Stimulated activated CD8-positive, alpha-beta memory T cell treated with anti-CD3 and anti-CD28 coated beads, Interleukin-4, amount 100 ng/mL, for 4 hours (primary cell): ENCODE measurements around the gene CNGA4.

ENCODE experiments used
- DNase-seq, 2 donors: peaks; one replicate each; pipeline ENCODE4 v3.0.0-alpha.2; 2020; ENCODE audit warnings: low read depth in 2 of 2, low spot score in 1 of 2

The CNGA4 gene, protein sequence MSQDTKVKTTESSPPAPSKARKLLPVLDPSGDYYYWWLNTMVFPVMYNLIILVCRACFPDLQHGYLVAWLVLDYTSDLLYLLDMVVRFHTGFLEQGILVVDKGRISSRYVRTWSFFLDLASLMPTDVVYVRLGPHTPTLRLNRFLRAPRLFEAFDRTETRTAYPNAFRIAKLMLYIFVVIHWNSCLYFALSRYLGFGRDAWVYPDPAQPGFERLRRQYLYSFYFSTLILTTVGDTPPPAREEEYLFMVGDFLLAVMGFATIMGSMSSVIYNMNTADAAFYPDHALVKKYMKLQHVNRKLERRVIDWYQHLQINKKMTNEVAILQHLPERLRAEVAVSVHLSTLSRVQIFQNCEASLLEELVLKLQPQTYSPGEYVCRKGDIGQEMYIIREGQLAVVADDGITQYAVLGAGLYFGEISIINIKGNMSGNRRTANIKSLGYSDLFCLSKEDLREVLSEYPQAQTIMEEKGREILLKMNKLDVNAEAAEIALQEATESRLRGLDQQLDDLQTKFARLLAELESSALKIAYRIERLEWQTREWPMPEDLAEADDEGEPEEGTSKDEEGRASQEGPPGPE

GRCh38 chr11:6238902-6239301, at the start of gene CNGA4:
Gene CNGA4 (plus strand): TSS chr11:6239089. CDS start chr11:6239207, 118 bp downstream.
- DNase-seq, result no peak

GRCh38 chr11:6191742-6192141, 47.1 kb upstream of the CNGA4 start:
- DNase-seq, result no peak

- no peak for DNase-seq
Measured at GRCh38 chr11:6194065-6194581, 44.8 kb upstream of the CNGA4 start.

DNA sequence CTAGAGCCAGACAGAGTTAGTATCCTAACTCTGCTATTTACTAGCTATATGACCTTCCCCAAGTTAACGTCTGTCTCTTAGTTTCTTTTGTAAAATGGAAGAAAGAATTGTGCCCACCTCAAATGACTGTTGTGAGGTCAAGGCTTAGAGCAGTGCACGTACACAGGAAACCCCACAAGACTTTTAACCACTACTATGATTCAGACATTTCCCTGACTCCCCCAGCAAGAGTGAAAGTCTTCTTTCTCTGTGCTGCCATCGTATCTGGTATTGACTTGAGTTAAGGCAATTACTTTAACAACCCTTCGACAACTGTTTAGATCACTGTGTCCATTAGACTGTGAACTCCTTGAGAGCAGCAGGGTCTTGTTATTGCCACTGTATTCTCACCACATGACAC, 42.5 kb upstream of the CNGA4 start:
- no peak for DNase-seq

DNA sequence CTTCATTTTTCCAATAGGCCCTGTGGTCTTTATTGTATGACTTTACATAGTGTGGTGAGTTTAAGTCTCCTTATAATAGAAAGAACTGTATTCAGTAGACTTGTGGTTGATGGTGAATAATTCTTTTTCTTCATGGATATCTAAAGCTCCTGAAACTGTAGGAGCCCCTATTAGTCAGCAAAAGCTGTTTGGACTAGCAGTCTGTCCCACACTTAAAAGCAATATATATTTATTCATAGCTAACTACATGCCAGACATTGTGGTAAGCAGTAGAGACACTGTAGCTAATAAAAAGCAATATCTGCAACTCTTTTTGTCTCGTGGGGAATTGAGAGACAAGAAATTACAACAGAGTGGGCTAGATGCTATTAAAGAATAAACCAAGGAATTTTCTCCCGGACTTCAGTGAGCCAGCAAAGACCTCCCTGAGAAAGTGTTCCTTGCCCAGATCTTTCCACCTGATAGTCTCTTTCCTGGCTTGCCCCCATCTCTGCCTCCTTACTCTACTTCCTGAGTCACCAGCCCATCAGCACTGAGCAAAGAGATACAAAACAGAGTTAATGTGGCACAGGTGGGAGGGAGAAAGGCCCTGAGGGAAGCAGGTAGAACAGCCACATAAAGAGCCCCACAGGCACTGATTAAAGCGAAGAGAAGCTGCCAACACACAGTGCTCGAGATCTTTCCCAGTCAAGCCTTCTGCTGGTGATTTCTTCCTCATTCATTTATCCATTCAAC, 41.3 kb upstream of the CNGA4 start:
- DNase-seq, result no peak

DNA sequence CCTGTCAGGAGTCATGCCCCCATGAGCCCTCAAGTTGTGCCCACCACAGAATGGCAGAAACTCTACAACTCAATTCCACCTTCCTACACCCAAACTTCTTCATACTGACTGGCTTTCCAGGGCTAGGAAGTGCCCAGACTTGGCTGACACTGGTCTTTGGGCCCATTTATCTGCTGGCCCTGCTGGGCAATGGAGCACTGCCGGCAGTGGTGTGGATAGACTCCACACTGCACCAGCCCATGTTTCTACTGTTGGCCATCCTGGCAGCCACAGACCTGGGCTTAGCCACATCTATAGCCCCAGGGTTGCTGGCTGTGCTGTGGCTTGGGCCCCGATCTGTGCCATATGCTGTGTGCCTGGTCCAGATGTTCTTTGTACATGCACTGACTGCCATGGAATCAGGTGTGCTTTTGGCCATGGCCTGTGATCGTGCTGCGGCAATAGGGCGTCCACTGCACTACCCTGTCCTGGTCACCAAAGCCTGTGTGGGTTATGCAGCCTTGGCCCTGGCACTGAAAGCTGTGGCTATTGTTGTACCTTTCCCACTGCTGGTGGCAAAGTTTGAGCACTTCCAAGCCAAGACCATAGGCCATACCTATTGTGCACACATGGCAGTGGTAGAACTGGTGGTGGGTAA, 39.6 kb upstream of the CNGA4 start, which contains the start of gene OR52W1:
Gene OR52W1 (plus strand): TSS at position 51 of the 637 bp plus-strand sequence. CDS start 0 bp downstream, at position 51.
- no peak for DNase-seq

DNA sequence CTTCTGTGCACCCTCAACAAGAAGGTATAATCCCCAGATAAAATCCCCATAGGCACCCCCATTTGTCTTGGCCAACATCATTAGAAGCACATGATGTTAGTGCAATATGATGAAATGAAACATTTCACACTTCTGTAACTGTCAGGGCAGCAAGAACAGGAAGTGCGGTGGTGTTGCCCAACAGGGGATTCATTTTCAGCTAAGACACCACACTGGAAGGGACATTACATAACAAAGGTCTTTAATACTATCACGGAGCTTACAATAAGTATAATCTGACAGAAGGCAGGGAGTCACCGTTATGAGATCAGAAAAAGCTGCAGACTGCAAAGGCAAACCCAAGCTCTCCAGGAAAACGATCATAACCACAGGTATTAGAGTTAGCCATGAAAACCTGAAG, 37.9 kb upstream of the CNGA4 start:
- DNase-seq, result no peak

GRCh38 chr11:6201481-6201880, 37.4 kb upstream of the CNGA4 start:
- no peak for DNase-seq

DNA sequence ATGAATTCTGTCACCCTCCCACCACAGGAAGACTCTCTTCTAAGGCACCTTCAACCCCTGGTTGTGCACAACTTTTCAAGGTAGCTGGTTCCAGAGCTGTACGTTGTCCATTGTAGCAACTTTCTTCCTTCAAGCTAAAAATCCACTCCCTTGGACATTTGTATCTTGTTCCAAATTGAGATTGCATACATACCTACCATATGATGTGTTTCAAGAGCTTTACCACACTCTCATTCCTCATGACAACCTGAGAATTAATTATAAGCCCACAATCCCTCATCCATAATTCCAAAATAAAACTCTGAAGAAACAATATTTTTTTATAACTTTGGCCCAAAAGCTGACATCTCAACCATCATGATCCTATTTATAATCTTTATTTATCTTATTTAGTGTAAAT, 36.8 kb upstream of the CNGA4 start:
- DNase-seq, result no peak

DNA sequence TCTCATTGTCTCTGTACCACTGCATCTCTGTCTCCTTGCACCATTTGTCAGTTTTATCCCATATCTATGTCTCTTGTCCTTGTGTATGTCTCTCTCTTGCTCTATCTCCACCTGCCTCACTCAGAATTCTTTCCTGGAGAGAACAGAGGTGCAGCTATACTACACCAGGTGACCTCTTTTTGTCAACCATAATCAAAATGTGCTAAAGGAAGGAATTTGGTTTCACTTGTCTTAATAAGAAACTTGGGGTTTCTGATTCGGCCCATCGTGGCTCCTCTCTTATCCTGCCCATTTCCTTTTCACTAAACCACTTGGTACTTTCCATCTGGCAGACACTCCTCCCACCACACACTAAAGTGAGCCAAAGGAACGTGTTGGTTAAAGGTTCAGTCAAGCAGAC, 35.6 kb upstream of the CNGA4 start:
- no peak for DNase-seq

GRCh38 chr11:6204706-6205105, 34.2 kb upstream of the CNGA4 start:
- DNase-seq, result no peak

DNA sequence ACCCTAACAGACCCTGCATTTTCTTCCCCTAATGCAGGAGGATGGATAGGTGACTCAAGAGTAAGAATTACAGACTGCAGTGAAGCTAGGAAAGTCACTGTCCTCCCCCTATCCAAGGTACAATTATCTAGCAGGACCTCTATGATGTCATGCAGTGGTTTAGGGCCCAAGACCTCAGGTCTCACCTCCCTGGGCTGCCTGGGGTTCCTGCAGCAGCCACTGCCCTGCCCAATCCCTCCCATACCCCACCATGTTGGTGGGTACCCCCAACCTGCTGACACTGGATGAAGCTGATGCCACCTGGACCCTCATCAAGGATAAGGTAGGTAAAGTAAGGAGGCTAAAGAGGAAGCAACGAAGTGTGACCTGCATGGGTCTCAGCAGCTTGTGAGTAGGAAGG, 33.5 kb upstream of the CNGA4 start, which contains the start of gene C11orf42:
Gene C11orf42 (plus strand): TSS at position 192 of the 400 bp plus-strand sequence. CDS start 59 bp downstream, at position 251.
- no peak for DNase-seq

DNA sequence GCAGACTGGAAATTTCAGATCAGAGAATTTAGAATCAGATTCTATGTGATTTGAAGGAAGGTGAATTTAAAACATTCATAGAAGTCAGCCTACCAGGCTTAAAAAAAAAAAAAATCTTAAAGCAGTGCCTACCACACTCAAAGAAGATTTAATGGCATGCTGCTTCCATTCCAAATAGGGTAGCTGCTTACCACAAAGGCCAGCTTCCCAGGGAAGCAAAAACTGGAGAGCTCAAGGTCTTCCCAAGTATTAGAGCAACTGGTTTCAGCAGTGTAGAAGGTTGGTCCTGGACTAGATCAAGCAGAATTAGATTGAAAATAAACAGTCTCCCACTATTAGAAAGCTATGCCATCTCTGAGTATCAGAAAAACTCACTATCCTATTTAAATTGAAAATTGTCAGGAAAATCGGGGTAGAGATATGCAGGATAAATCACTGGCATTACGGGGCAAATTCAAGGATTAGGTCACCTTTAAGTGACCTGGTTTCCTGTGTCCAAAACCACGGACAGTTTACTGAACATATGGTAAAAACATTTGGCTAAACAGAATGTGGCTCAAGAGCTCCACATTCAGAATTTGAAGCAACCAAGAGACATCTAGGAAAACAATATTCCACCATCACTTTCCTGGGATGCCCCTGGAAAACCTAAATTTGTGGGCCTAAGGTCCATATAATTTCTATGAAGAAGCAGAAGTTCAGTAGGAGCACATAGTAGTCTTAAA, 32.3 kb upstream of the CNGA4 start:
- no peak for DNase-seq

DNA sequence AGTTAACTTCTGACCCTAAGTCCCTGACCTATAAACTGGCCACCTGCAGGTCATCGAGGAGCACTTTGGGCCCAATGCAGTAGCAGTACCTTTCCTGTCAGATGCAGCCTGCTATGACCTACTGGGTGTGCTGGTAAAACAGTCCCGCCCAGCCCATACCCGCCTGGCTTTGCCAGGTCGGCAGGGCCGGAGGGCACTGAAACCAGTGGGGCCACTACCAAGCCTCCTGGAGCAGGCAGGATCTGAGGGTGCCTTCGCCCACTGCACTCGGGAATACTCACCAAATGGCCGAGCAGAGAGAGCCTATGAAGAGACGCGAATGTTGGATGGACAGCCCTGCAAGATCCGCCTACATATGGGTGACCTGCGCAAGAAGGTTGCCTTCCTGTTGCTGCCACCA, 29.1 kb upstream of the CNGA4 start:
- DNase-seq, result no peak

DNA sequence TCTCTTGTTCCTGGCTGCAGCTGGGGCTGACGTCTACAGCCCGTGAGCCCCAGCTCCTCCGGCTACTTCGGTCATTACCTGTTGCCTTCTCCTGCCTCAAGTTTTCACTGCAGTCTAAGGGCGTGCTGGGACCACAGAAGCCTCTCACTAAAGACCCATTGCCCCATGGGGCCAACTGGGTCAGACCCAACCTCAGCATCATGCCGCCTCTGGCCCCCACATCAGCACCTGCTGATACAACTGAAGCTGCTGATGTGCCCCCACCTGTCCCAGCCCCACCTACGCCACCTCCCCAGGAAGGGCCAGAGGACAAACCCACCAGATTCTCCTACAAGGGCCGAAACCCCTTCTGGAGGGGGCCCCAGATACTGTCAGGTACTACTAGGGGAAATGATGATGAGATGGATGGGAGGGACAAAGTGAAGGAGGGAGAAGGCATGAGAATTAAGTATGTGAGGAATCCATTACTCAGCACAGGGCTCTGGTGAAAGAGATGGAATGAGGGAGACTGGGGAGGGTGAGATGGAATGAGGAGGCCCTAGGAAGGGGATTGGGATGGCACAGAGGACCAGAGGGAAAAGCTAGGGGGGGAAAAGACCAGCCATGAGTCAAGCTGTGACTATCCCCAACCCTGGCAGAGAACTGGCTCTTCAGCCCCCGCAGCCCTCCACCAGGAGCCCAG, 28.5 kb upstream of the CNGA4 start:
- DNase-seq, result no peak

DNA sequence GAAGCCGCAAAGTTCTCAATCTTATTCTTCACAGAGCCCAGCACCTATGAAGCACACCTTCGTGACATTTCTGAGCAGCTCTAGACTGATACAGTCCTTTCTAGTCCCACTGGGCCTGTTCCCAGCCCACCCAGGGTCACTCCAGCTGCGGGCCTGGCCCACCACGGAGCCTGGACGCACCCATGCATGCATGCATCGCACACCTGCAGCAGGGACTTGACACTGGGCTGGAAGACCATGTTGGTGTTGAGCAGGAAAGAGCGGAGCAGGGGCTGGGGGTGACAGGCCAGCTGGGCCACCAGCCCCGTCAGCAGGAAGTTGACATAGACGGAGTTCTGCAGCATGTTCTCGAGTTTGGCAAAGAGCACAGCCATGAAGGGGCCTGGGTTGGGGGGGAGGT, 24.4 kb upstream of the CNGA4 start:
- no peak for DNase-seq

DNA sequence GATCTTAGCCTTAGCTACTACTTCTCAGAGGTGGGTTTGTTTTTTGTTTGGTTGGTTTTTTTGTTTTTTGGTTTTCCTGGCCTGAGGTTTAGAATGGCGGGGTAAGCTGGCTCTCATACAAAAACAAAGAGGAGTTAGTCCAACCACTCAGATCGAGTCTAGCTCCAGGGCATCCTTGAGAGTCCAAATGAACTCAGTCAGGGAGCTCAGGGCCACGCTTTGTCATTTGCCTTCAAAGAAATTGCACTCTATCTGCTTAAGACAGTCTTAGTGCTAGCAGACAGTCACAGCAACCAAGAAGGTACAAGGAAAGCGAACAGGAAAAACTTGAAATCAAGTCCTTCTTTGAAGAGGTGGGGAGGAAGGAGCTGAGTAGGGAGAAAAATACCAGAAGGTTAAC, 22.4 kb upstream of the CNGA4 start:
- DNase-seq, result no peak

GRCh38 chr11:6217722-6218121, 21.2 kb upstream of the CNGA4 start:
- no peak for DNase-seq

GRCh38 chr11:6219359-6219758, 19.5 kb upstream of the CNGA4 start:
- no peak for DNase-seq

- DNase-seq, result no peak
Measured at GRCh38 chr11:6223854-6224253, 15.0 kb upstream of the CNGA4 start.
